Esophagus muscularis mucosa (tissue), 4 donors: Measurements from ENCODE around the gene CASTOR1. TPM values are rescaled to one million over a fixed set of nuclear protein-coding genes. Genes with fewer than 3 reads are reported as not detected.

Experiments
- DNase-seq: peaks from one replicate; pipeline ENCODE4 v3.0.0-alpha.2; 2017; ENCODE audit errors: extremely low spot score
- H3K27ac ChIP-seq, 4 donors: fragments of 200-600 bp; sonication (generic); replicated peaks in 1 of 4; 1 replicate in 3 of 4; 2 replicates in 1 of 4; pipeline ENCODE4 v1.5.1; 2016 to 2019; ENCODE audit warnings: mild to moderate bottlenecking in 1 of 4
- H3K27me3 ChIP-seq, 4 donors: fragments of 200-600 bp; sonication (generic); one replicate each; pipeline versions ENCODE4 v1.5.1 to v1.6.0; 2016 to 2019
- H3K36me3 ChIP-seq, 4 donors: fragments of 200-600 bp; sonication (generic); one replicate each; pipeline ENCODE4 v1.5.1; 2016 to 2019
- H3K4me1 ChIP-seq, 4 donors: fragments of 200-600 bp; sonication (generic); one replicate each; pipeline ENCODE4 v1.5.1; 2016 to 2019
- H3K4me3 ChIP-seq, 4 donors: fragments of 200-600 bp; sonication (generic); 1 replicate in 2 of 4; 2 replicates in 2 of 4; pipeline ENCODE4 v1.5.1; 2016 to 2019; ENCODE audit warnings: mild to moderate bottlenecking in 4 of 4, moderate library complexity in 1 of 4
- H3K9me3 ChIP-seq, 4 donors: fragments of 200-600 bp; sonication (generic); 1 replicate in 3 of 4; 2 replicates in 1 of 4; pipeline ENCODE4 v1.5.1; 2016 to 2019
- EP300 ChIP-seq: sonication (generic); formaldehyde crosslinking; IDR thresholded peaks from one replicate; pipeline ENCODE4 v1.6.1; 2017; ENCODE audit warnings: antibody characterized with exemption
- POLR2A ChIP-seq: fragments of 450-650 bp; IDR thresholded peaks from one replicate; pipeline ENCODE4 v1.6.1; 2017; ENCODE audit warnings: antibody characterized with exemption, moderate library complexity, mild to moderate bottlenecking, low read depth
- POLR2AphosphoS5 ChIP-seq, 2 donors: sonication (generic); formaldehyde crosslinking; IDR thresholded peaks; one replicate each; pipeline ENCODE4 v1.6.1; 2017; ENCODE audit warnings: antibody characterized with exemption in 2 of 2
- WGBS: methylation state at CpG from one replicate; pipeline ENCODE4 v1.1.5; 2018; 5-methylcytosine and 5-hydroxymethylcytosine counted together
- intact Hi-C: fragments of 100-400 bp; cut with DNase I; formaldehyde crosslinking; loops from one replicate; pipeline ENCODE4 v1.15.1; 2023
- total RNA-seq, 4 donors: library from RNA; depleted of rRNA; stranded (reverse); fragments of >200 nt; gene quantifications; one replicate each; pipeline versions ENCODE4 v1.1.0 to v1.2.1, GENCODE V29; 2016
- TF ChIP-seq, protein P1 (sequence below), 3 experiments: fragments of 200-600 bp in 2 of 3; fragments of 450-650 bp in 1 of 3; sonication (generic) in 2 of 3; IDR thresholded peaks; one replicate each; pipeline ENCODE4 v1.5.1; 2017 to 2019; ENCODE audit warnings: antibody characterized with exemption in 3 of 3, mild to moderate bottlenecking in 2 of 3, moderate library complexity in 1 of 3

CASTOR1 gene
- total RNA-seq, 4 donors from 2014 or later = 16.5 to 19.4 (median 17.8) TPM

DNA sequence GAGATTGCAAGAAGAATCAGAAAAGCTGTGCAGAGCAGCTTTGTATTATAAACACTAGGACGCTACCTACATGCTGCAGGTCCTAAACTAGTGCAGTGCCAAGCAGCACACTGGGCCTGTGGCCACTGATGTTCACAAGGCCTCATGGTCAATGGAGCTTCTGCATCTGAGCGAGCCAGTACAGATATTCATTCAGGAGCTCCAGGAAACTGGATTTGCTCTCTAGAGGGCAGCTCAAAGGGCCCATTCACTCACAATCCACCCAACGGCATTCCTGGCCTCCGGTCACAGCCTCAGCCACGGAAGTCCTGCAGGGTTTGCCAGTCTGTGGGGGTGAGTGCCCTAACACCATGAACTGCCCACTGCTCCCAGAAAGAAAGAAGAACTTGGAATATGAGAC lies 43.2 kb upstream of the CASTOR1 start:
- intact Hi-C loops = no loop called here
- Histone ChIP-seq H3K27ac (peak overlapping the region in 2 of 4 donors; percentile 13 to 17), H3K27me3 (no peaks in the 10 kb centered on the region), H3K9me3 (no peaks in the 10 kb centered on the region), H3K4me1 (peaks cover 0 to 9% (median 5%) of the 10 kb centered on the region in 4 donors), H3K36me3 (peaks cover 65 to 76% (median 73%) of the 10 kb centered on the region in 4 donors), H3K4me3 (no peak overlapping the region)
- TF ChIP-seq EP300 (no peak), POLR2A (no peak)
- TF ChIP-seq, protein P1, sequence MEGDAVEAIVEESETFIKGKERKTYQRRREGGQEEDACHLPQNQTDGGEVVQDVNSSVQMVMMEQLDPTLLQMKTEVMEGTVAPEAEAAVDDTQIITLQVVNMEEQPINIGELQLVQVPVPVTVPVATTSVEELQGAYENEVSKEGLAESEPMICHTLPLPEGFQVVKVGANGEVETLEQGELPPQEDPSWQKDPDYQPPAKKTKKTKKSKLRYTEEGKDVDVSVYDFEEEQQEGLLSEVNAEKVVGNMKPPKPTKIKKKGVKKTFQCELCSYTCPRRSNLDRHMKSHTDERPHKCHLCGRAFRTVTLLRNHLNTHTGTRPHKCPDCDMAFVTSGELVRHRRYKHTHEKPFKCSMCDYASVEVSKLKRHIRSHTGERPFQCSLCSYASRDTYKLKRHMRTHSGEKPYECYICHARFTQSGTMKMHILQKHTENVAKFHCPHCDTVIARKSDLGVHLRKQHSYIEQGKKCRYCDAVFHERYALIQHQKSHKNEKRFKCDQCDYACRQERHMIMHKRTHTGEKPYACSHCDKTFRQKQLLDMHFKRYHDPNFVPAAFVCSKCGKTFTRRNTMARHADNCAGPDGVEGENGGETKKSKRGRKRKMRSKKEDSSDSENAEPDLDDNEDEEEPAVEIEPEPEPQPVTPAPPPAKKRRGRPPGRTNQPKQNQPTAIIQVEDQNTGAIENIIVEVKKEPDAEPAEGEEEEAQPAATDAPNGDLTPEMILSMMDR (IDR thresholded peaks at IDR 0.05) = no peak
- no peak for DNase-seq
- WGBS = 80% methylated on average over 4 of the region's 5 CpGs

DNA sequence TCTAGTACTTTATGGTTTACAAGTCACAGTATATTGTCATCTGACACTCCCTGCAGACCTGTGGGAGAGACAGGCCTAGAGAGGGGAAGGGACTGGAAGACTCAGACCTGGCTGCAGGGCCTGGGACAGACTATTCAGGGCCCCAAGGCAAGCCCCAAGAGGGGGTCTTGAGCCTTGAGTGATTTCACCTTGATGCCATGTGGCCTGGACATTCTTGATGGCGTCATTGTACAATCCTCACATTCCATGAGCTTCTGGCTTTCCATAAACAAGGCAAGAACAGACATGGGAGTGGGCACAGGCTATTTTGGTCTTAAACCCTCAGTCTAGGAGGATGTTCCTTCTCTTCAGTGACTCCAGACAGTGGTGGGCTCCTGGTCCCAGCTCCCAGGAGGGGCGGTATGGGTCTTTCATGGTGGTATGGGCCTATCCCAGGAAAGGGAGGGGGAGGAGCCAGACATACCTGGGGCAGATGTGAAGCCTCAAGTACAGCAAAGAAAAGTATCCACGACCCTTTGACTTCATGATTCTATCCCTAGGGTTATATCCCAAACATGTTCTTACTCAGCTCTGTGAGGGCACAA lies 39.3 kb upstream of the CASTOR1 start:
- no peak for TF ChIP-seq EP300
- TF ChIP-seq POLR2A = no peak
- TF ChIP-seq, protein P1 (IDR thresholded peaks at IDR 0.05) = no peak
- TF ChIP-seq POLR2AphosphoS5 (IDR thresholded peaks at IDR 0.05) = no peak
- Histone ChIP-seq H3K36me3 (peaks cover 25 to 36% (median 33%) of the 10 kb centered on the region in 4 donors), H3K4me3 (no peak overlapping the region), H3K9me3 (no peaks in the 10 kb centered on the region), H3K4me1 (peaks cover 29 to 35% (median 35%) of the 10 kb centered on the region in 4 donors), H3K27me3 (no peaks in the 10 kb centered on the region), H3K27ac (peak overlapping the region in 1 of 4 donors; percentile 5)
- WGBS = 56% methylated on average over 3 of the region's 3 CpGs
- intact Hi-C loops = no loop called here
- no peak for DNase-seq

DNA sequence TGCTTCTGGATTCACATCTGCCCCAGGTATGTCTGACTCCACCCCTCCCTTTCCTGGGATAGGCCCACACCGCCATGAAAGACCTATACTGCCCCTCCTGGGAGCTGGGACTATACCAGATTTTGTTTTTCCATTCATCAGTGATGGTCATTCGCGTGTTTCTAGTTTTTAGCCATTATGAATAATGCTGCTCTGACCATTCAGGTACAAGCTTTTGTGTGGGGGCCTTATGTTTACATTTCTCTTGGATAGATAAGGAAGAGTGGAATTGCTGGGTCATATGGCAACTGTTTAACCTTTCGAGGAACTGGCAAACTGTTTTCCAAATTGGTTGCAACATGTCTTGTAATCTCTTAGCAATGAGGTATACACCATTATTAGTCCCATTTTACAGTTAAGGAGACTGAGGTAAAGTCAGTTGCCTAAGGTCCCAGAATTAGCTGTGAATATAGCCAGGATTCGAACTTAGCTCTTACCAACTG lies 38.6 kb upstream of the CASTOR1 start:
- H3K36me3 ChIP-seq = peaks cover 20 to 30% (median 27%) of the 10 kb centered on the region in 4 donors
- no peak for DNase-seq
- H3K27me3 ChIP-seq = no peaks in the 10 kb centered on the region
- intact Hi-C loops = loop anchor here (2.0 kb wide), 1 partner anchor 39 kb away; the partner anchor contains the start of gene CASTOR1
- no peak overlapping the region for H3K4me3 ChIP-seq
- H3K4me1 ChIP-seq = peaks cover 34 to 42% (median 41%) of the 10 kb centered on the region in 4 donors
- peak overlapping the region; percentile 93 to 95 (median 94) for H3K27ac ChIP-seq
- H3K9me3 ChIP-seq = no peaks in the 10 kb centered on the region
- 88% methylated on average over 5 of the region's 5 CpGs for WGBS
- TF ChIP-seq POLR2A = no peak
- TF ChIP-seq, protein P1 (IDR thresholded peaks at IDR 0.05) = no peak
- TF ChIP-seq POLR2AphosphoS5 (IDR thresholded peaks at IDR 0.05) = no peak
- no peak for TF ChIP-seq EP300

DNA sequence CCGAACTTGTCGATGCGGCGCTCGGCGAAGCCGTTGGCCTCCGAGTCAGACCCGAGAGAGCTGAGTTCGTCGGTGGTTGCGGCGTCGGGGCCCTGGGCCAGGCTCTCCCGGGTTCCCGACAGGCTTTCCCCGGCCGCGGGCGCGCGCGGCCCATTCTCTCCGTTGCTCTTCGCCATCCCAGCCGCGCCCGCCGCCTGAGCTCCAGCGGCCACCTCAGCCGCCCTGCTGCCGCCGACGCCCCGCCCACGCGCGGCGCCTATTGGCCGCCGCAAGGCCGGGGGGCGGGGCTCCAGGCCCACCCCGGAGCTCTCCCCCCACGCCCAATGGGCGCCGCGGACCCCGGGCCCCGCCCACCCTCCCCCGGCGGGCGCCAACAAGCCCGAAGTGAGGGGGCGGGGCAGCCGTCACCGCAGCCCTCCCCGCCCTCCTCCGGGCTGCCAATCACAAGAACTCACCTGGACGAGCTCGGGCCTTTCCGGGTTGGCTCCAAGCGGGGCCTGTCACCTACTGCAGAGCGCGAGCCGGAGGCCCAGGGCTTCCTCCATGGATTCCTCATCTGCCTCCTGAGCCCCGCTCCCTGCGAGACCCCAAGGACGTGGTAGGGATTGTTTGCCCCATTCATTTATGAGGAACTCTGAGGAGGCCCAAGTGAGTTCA lies 37.5 kb upstream of the CASTOR1 start, which contains the start of gene TBC1D10A:
Gene TBC1D10A, minus strand, starts transcription at position 236 of the 657 bp plus-strand sequence. Its CDS starts 60 bp downstream, at position 176.
- Histone ChIP-seq H3K27ac (peak within 1 kb of the TSS; percentile 93 to 95 (median 94)), H3K9me3 (no peaks in the 10 kb centered on the region), H3K36me3 (peaks cover 12 to 21% (median 17%) of the 10 kb centered on the region in 4 donors), H3K4me1 (peaks cover 43 to 53% (median 51%) of the 10 kb centered on the region in 4 donors), H3K4me3 (peak within 1 kb of the TSS; percentile 98 to 100 (median 99)), H3K27me3 (no peaks in the 10 kb centered on the region)
- no peak for TF ChIP-seq EP300
- peak; percentile 70 to 91 for TF ChIP-seq POLR2AphosphoS5 (IDR thresholded peaks at IDR 0.05)
- peak; percentile 79 for TF ChIP-seq POLR2A
- TF ChIP-seq, protein P1 (IDR thresholded peaks at IDR 0.05) = no peak
- DNase-seq = peak; percentile 96
- intact Hi-C loops = loop anchor here (2.0 kb wide), 1 partner anchor 38 kb away; the partner anchor contains the start of gene CASTOR1
- 2% methylated on average over 10 of the region's 69 CpGs for whole genome bisulfite sequencing
